Epithelial cell of alveolus of lung (primary cell): ENCODE results near the gene KLHL21. TPM values are rescaled to one million over a fixed set of nuclear protein-coding genes. Genes with fewer than 3 reads are reported as not detected.

Source experiments
- total RNA-seq: library from RNA; depleted of rRNA; stranded (reverse); fragments of >200 nt; gene quantifications from 2 replicates; pipeline ENCODE4 v1.2.1, GENCODE V29; 2015

KLHL21 gene, protein sequence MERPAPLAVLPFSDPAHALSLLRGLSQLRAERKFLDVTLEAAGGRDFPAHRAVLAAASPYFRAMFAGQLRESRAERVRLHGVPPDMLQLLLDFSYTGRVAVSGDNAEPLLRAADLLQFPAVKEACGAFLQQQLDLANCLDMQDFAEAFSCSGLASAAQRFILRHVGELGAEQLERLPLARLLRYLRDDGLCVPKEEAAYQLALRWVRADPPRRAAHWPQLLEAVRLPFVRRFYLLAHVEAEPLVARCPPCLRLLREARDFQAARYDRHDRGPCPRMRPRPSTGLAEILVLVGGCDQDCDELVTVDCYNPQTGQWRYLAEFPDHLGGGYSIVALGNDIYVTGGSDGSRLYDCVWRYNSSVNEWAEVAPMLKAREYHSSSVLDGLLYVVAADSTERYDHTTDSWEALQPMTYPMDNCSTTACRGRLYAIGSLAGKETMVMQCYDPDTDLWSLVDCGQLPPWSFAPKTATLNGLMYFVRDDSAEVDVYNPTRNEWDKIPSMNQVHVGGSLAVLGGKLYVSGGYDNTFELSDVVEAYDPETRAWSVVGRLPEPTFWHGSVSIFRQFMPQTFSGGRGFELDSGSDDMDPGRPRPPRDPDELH
- total RNA-seq: 32.7 and 35.9 TPM in 2 replicates

DNA sequence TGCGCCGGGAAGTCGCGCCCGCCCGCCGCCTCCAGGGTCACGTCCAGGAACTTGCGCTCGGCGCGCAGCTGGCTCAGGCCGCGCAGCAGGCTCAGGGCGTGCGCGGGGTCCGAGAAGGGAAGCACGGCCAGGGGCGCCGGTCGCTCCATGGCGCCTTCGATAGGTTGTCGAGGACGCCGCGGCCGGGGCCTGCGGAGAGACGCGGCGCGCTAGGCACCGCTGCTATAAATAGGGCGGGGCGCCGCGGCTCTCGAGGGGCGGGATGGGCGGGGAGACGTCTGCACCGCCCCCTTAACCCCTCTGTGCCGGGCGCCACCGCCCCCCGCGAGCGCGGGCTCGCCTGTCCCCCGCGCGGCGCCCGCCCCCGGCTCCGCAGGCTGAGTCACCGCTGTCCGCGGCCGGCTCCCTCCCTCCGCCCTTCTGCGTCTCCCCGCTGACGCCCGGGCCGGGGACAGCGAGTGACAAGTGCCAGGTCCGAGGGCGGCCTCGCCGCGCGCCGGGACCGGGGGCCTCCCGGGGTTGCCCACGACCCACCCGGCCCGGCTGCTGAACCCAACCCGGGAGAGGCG, at the start of gene KLHL21:
Gene KLHL21 (minus strand): TSS at position 201 of the 569 bp plus-strand sequence. CDS start 52 bp downstream, at position 149.

GRCh38 chr1:6624710-6625583, 22.3 kb upstream of the KLHL21 start, which contains the start of gene THAP3:
THAP3 (plus strand) TSS chr1:6624868; CDS start chr1:6625219, 351 bp downstream.

GRCh38 chr1:6613361-6614018, 10.8 kb upstream of the KLHL21 start, which contains the start of gene PHF13:
PHF13 (plus strand) TSS chr1:6613731; CDS start chr1:6614067, 336 bp downstream.

GRCh38 chr1:6579374-6580118, 23.1 kb downstream of the KLHL21 start, which contains the start of gene ZBTB48:
ZBTB48 (plus strand) TSS chr1:6579994; CDS start chr1:6580610, 616 bp downstream.

GRCh38 chr1:6554907-6555778, 47.5 kb downstream of the KLHL21 start, which contains the start of gene TAS1R1:
TAS1R1 (plus strand) TSS chr1:6555307; CDS start chr1:6555374, 67 bp downstream.

GRCh38 chr1:6554031-6554906, 48.4 kb downstream of the KLHL21 start, which contains the start of gene NOL9:
NOL9 (minus strand) TSS chr1:6554513; CDS start chr1:6554502, 11 bp downstream.

Other genes with a start within 250 kb of the KLHL21 start
- gene ACOT7, start 209.1 kb downstream of the KLHL21 start, total RNA-seq: 36.4 and 66.1 TPM in 2 replicates
- 0.08 and 5.0 TPM in 2 replicates for gene HES2, start 182.9 kb downstream of the KLHL21 start, total RNA-seq
- 0.13 TPM in 1 of 2 replicates, not detected in the other for gene ESPN, start 178.1 kb downstream of the KLHL21 start, total RNA-seq
- gene TNFRSF25, start 136.7 kb downstream of the KLHL21 start, total RNA-seq: 0.26 and 7.8 TPM in 2 replicates
- 5.3 and 15.7 TPM in 2 replicates for gene PLEKHG5, start 111.2 kb downstream of the KLHL21 start, total RNA-seq
- gene NOL9, start 48.4 kb downstream of the KLHL21 start, total RNA-seq: 13.2 and 18.0 TPM in 2 replicates
- not detected in 2 replicates for gene TAS1R1, start 47.6 kb downstream of the KLHL21 start, total RNA-seq
- 9.6 and 16.4 TPM in 2 replicates for gene ZBTB48, start 22.9 kb downstream of the KLHL21 start, total RNA-seq
- 12.4 and 19.4 TPM in 2 replicates for gene PHF13, start 10.9 kb upstream of the KLHL21 start, total RNA-seq
- gene THAP3, start 22.0 kb upstream of the KLHL21 start, total RNA-seq: 22.4 and 36.2 TPM in 2 replicates
- gene DNAJC11, start 98.9 kb upstream of the KLHL21 start, total RNA-seq: 20.4 and 25.7 TPM in 2 replicates
- 71.0 and 138 TPM in 2 replicates for gene CAMTA1, start 182.6 kb upstream of the KLHL21 start, total RNA-seq